ENCODE results near the gene HTR7. TPM values are rescaled to one million over a fixed set of nuclear protein-coding genes. Genes with fewer than 3 reads are reported as not detected.
A peak's percentile ranks its signal among the peaks of the same experiment; 100 is the strongest.

Gene HTR7
- total and polyA plus RNA-seq, 2 experiments from 2014 or later: 0.23 to 1.8 TPM

DNA sequence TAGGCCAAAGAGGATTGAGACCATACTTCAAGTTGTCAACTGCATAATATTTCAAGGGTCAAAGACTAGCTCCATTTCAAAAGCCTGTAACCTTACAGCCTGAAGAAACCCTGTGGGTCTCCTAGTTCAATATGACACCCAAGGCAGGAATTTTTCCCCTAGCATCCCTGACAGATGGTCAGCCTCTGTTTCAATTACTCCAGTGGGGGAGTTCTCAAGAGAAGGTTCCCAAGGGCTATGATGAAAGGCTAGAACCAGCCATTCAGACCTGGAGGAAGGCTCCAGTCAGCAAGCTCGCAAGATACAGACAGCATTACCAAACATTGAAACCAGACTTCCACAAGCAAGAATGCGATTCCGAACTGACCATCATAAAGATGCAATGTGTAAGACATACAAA is 1.6 kb downstream of the HTR7 start:
- WGBS (ENCODE audit: low lambda C conversion rate, missing lambda C conversion rate): 94% methylated on average over 3 of the region's 3 CpGs
- peak overlapping the region; percentile 92 for H3K4me2 ChIP-seq
- no peak overlapping the region for H3K27ac ChIP-seq

DNA sequence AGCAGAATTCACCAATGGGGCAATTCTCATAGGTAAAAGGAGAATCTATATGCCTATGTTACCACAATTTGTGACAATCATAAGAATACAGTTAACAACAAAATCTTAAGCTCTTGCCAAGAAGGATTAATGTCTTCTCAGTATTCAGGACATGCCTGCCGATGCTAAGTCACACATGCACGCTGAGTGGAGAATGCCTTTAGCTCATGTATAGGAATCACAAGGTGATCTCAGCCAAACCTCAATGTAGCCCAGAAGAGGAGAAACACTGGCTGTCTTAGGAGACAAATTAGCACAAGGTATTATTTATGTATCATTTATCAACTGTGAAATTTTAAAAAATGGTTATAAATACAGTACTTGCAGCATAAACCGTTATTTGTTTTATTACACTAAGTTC is 2.7 kb downstream of the HTR7 start:
- Histone ChIP-seq H3K9me3 (ENCODE audit: low read depth) (peaks cover 6% of the 10 kb centered on the region), H2AFZ (no peak overlapping the region), H3K79me2 (no peaks in the 10 kb centered on the region), H3K4me2 (no peak overlapping the region), H3K36me3 (replicated peaks; ENCODE audit: insufficient read depth, low read depth) (no peaks in the 10 kb centered on the region), H3K4me1 (ENCODE audit: insufficient read depth) (peaks cover 7% of the 10 kb centered on the region), H3K27me3 (peaks cover 54% of the 10 kb centered on the region), H4K20me1 (ENCODE audit: insufficient read depth, poor library complexity, severe bottlenecking) (no peaks in the 10 kb centered on the region), H3K9me2 (replicated peaks; ENCODE audit: insufficient read depth) (no peaks in the 10 kb centered on the region), H3K27ac (no peak overlapping the region), H3K4me3 (no peak overlapping the region)
- 67% methylated on average over 3 of the region's 3 CpGs for WGBS (ENCODE audit: low lambda C conversion rate, missing lambda C conversion rate)
- TF ChIP-seq, protein P1, sequence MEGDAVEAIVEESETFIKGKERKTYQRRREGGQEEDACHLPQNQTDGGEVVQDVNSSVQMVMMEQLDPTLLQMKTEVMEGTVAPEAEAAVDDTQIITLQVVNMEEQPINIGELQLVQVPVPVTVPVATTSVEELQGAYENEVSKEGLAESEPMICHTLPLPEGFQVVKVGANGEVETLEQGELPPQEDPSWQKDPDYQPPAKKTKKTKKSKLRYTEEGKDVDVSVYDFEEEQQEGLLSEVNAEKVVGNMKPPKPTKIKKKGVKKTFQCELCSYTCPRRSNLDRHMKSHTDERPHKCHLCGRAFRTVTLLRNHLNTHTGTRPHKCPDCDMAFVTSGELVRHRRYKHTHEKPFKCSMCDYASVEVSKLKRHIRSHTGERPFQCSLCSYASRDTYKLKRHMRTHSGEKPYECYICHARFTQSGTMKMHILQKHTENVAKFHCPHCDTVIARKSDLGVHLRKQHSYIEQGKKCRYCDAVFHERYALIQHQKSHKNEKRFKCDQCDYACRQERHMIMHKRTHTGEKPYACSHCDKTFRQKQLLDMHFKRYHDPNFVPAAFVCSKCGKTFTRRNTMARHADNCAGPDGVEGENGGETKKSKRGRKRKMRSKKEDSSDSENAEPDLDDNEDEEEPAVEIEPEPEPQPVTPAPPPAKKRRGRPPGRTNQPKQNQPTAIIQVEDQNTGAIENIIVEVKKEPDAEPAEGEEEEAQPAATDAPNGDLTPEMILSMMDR (IDR thresholded peaks at IDR 0.05; ENCODE audit: poor library complexity): no peak
- TF ChIP-seq EZH2phosphoT487 (IDR thresholded peaks at IDR 0.05; ENCODE audit: low read depth, severe bottlenecking, unreplicated experiment) (no peak), EZH2 (IDR thresholded peaks at IDR 0.05; ENCODE audit: borderline replicate concordance) (no peak)
- DNase-seq (ENCODE audit: low spot score): no peak

More for the DNA sequence above, 1.6 kb downstream of the HTR7 start:
- TF ChIP-seq EZH2 (IDR thresholded peaks at IDR 0.05; ENCODE audit: borderline replicate concordance): no peak
- no peak for TF ChIP-seq EZH2phosphoT487 (IDR thresholded peaks at IDR 0.05; ENCODE audit: low read depth, severe bottlenecking, unreplicated experiment)
- TF ChIP-seq, protein P1 (IDR thresholded peaks at IDR 0.05; ENCODE audit: poor library complexity): no peak
- Histone ChIP-seq H3K9me2 (replicated peaks; ENCODE audit: insufficient read depth) (no peaks in the 10 kb centered on the region), H3K36me3 (replicated peaks; ENCODE audit: insufficient read depth, low read depth) (no peaks in the 10 kb centered on the region), H3K9me3 (ENCODE audit: low read depth) (no peaks in the 10 kb centered on the region), H3K27me3 (peaks cover 59% of the 10 kb centered on the region), H4K20me1 (ENCODE audit: insufficient read depth, poor library complexity, severe bottlenecking) (no peaks in the 10 kb centered on the region), H3K79me2 (no peaks in the 10 kb centered on the region), H3K4me1 (ENCODE audit: insufficient read depth) (peaks cover 7% of the 10 kb centered on the region), H2AFZ (no peak overlapping the region), H3K4me3 (no peak overlapping the region)
- DNase-seq (ENCODE audit: low spot score): no peak

DNA sequence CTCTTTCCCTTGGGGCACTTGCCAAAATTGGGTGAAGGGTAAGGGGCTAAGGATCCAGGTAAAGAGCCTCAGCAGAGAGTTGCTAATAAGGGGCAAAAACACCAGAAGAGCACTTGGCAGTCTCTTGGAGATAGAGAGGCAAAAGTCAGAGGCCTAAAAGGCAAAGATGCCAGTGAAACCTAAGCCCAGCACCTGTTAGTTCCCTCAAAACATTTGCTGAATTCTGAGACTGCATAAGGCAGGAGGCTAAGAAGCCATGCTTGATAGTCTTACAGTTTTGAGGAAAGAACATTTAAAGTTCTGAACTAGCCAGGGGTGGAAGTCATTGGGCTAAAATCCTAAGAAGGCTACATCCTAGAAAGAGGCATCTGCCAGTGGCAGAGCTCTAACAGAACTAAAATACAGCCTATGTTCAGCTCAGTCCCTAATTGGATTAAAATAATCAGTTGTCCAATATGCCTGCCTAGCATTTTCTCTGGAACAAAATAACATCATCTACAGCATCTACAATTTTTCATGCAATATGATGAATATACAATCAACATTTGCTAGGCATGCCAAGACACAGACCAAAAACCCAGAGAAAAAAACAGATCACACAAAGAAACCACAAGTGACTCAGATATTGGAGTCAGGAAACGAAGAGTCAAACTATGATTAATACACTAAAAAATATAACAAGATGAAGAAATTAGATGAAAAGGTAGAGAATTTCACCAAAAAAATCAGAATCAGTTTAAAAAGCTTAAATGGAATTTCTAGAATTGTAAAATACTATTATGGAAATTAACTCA is 7.7 kb downstream of the HTR7 start:
- Histone ChIP-seq H3K4me2 (no peak overlapping the region), H3K4me3 (no peak overlapping the region), H3K9me3 (ENCODE audit: low read depth) (peaks cover 6% of the 10 kb centered on the region), H3K9me2 (replicated peaks; ENCODE audit: insufficient read depth) (no peaks in the 10 kb centered on the region), H3K36me3 (replicated peaks; ENCODE audit: insufficient read depth, low read depth) (no peaks in the 10 kb centered on the region), H3K27ac (no peak overlapping the region), H3K27me3 (peaks cover 10% of the 10 kb centered on the region), H4K20me1 (ENCODE audit: insufficient read depth, poor library complexity, severe bottlenecking) (no peaks in the 10 kb centered on the region), H2AFZ (no peak overlapping the region), H3K4me1 (ENCODE audit: insufficient read depth) (no peaks in the 10 kb centered on the region), H3K79me2 (no peaks in the 10 kb centered on the region)
- TF ChIP-seq EZH2 (IDR thresholded peaks at IDR 0.05; ENCODE audit: borderline replicate concordance): no peak
- TF ChIP-seq EZH2phosphoT487 (IDR thresholded peaks at IDR 0.05; ENCODE audit: low read depth, severe bottlenecking, unreplicated experiment): no peak
- TF ChIP-seq, protein P1 (IDR thresholded peaks at IDR 0.05; ENCODE audit: poor library complexity): no peak
- WGBS (ENCODE audit: low lambda C conversion rate, missing lambda C conversion rate): 88% methylated on average over 1 of the region's 1 CpG
- DNase-seq (ENCODE audit: low spot score): no peak

All from hepatocyte (in vitro differentiated cells).